Measurements from ENCODE around the gene TFDP3.
A peak's percentile ranks its signal among the peaks of the same experiment; 100 is the strongest.

The TFDP3 gene

GRCh38 chrX:133229361-133229760 lies 11.2 kb upstream of the TFDP3 start:
- TF ChIP-seq, protein P1, sequence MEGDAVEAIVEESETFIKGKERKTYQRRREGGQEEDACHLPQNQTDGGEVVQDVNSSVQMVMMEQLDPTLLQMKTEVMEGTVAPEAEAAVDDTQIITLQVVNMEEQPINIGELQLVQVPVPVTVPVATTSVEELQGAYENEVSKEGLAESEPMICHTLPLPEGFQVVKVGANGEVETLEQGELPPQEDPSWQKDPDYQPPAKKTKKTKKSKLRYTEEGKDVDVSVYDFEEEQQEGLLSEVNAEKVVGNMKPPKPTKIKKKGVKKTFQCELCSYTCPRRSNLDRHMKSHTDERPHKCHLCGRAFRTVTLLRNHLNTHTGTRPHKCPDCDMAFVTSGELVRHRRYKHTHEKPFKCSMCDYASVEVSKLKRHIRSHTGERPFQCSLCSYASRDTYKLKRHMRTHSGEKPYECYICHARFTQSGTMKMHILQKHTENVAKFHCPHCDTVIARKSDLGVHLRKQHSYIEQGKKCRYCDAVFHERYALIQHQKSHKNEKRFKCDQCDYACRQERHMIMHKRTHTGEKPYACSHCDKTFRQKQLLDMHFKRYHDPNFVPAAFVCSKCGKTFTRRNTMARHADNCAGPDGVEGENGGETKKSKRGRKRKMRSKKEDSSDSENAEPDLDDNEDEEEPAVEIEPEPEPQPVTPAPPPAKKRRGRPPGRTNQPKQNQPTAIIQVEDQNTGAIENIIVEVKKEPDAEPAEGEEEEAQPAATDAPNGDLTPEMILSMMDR (IDR thresholded peaks at IDR 0.05; ENCODE audit: insufficient read depth, low read depth, low read length, missing control alignments), result no peak
- H3K4me3 ChIP-seq (ENCODE audit: low read depth, low read length), result no peak overlapping the region
- DNase-seq (ENCODE audit: low read depth), result no peak

GRCh38 chrX:133215747-133216146 lies 2.4 kb downstream of the TFDP3 start:
- no peak for DNase-seq (ENCODE audit: low read depth)
- TF ChIP-seq, protein P1 (IDR thresholded peaks at IDR 0.05; ENCODE audit: insufficient read depth, low read depth, low read length, missing control alignments), result peak; percentile 9
- H3K4me3 ChIP-seq (ENCODE audit: low read depth, low read length), result no peak overlapping the region

GRCh38 chrX:133215017-133215416 lies 3.1 kb downstream of the TFDP3 start:
- TF ChIP-seq, protein P1 (IDR thresholded peaks at IDR 0.05; ENCODE audit: insufficient read depth, low read depth, low read length, missing control alignments), result no peak
- no peak overlapping the region for H3K4me3 ChIP-seq (ENCODE audit: low read depth, low read length)
- peak; percentile 17 for DNase-seq (ENCODE audit: low read depth)

DNA sequence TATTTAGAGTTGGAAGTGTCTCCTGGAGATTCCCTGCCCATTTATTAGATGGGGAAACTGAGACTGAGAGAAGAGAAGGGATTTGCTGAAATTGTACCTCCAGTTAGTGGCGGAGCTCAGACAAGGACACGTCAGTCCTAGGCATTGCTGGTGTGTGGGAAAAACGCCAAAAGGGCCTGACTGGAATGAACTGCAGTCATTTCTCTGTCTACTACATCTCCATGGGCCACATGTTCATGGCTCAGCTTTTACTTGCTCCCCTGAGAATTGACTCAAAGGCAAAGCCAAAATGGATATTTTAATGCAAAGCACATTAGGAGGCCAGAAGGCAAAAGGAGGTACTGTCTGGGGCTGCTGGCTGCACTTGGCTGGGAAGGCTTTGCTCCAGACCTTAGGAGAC lies 3.9 kb downstream of the TFDP3 start:
- TF ChIP-seq, protein P1 (IDR thresholded peaks at IDR 0.05; ENCODE audit: insufficient read depth, low read depth, low read length, missing control alignments), result no peak
- H3K4me3 ChIP-seq (ENCODE audit: low read depth, low read length), result no peak overlapping the region
- DNase-seq (ENCODE audit: low read depth), result no peak

DNA sequence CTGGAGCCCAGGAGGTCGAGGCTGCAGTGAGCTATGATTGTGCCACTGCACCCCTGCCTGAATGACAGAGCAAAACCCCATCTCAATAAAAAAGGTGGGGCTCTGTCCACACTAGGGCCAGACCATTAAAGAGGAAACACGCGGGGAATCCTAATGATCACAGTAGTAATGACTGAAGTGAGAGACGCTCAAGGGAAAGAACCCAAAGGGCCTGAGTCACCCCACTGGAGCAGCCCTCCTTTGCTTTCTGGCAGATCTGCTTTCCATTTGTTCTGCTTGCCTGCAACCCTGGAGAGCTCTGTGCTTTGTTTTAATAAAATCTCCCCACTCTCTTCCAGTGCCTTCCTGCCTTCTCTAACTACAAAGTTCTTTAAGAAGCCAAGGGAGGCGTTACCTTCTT lies 5.0 kb downstream of the TFDP3 start:
- no peak for DNase-seq (ENCODE audit: low read depth)
- no peak overlapping the region for H3K4me3 ChIP-seq (ENCODE audit: low read depth, low read length)
- TF ChIP-seq, protein P1 (IDR thresholded peaks at IDR 0.05; ENCODE audit: insufficient read depth, low read depth, low read length, missing control alignments), result no peak

DNA sequence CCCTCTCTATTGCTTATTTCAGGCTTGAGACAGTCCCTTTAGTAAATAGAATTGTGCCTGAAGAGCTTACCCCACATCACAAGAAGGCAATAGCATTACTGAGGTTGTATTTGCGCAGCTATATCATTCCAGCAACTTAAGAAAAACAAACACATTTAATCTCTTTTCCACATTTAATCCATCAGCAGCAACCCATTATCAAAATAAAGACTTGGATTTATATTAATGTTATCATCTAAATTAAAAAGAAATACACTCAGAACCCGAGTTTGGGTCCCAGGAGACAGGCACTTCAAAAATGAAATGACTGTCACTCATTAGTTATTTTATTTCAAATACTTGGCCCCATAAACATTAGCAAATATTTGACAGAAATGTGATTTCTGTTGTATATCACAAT lies 10.4 kb downstream of the TFDP3 start:
- DNase-seq (ENCODE audit: low read depth), result no peak
- no peak overlapping the region for H3K4me3 ChIP-seq (ENCODE audit: low read depth, low read length)
- TF ChIP-seq, protein P1 (IDR thresholded peaks at IDR 0.05; ENCODE audit: insufficient read depth, low read depth, low read length, missing control alignments), result no peak

GRCh38 chrX:133191739-133192039 lies 26.5 kb downstream of the TFDP3 start:
- TF ChIP-seq, protein P1 (IDR thresholded peaks at IDR 0.05; ENCODE audit: insufficient read depth, low read depth, low read length, missing control alignments), result no peak
- DNase-seq (ENCODE audit: low read depth), result no peak
- H3K4me3 ChIP-seq (ENCODE audit: low read depth, low read length), result no peak overlapping the region

Measured in GM12865 (cell line).